ENCODE results near the gene RPL3. TPM values are rescaled to one million over a fixed set of nuclear protein-coding genes. Genes with fewer than 3 reads are reported as not detected.
A peak's percentile ranks its signal among the peaks of the same experiment; 100 is the strongest.
"Not testable (repeated sequence)": the region's sequence is repeated elsewhere in the genome, so short reads cannot be mapped to it uniquely, and the experiment has no call there.

RPL3 gene
- total and polyA plus RNA-seq, 7 donors: 266 to 1,471 (median 470) TPM

DNA sequence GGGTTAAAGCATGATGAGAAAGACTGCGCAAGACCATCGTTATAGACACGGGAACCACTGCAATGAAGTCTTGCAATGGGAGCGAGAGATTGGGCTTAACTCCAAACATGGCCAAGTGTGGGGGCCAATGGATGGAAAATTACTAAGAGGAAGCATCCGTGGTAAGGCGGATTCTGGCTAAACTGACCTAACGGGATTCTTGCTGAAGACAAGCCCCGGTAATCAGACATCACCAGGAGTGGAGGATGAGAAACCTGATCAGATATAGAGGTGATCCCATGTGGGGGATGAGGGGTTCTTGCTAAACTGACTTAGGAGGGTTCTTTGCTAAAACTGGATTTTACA, 24.6 kb upstream of the RPL3 start:
- Histone ChIP-seq H3K27ac (no peak overlapping the region), H3K4me3 (no peak overlapping the region), H3K9me3 (no peaks in the 10 kb centered on the region), H3K27me3 (ENCODE audit: insufficient read depth in 3 of 3, low read length in 2 of 3) (peaks cover 0 to 3% (median 0%) of the 10 kb centered on the region in 3 donors), H3K36me3 (ENCODE audit: insufficient read depth in 1 of 2, low read depth in 1 of 2) (no peaks in the 10 kb centered on the region), H3K4me1 (no peaks in the 10 kb centered on the region)
- TF ChIP-seq, protein P1, sequence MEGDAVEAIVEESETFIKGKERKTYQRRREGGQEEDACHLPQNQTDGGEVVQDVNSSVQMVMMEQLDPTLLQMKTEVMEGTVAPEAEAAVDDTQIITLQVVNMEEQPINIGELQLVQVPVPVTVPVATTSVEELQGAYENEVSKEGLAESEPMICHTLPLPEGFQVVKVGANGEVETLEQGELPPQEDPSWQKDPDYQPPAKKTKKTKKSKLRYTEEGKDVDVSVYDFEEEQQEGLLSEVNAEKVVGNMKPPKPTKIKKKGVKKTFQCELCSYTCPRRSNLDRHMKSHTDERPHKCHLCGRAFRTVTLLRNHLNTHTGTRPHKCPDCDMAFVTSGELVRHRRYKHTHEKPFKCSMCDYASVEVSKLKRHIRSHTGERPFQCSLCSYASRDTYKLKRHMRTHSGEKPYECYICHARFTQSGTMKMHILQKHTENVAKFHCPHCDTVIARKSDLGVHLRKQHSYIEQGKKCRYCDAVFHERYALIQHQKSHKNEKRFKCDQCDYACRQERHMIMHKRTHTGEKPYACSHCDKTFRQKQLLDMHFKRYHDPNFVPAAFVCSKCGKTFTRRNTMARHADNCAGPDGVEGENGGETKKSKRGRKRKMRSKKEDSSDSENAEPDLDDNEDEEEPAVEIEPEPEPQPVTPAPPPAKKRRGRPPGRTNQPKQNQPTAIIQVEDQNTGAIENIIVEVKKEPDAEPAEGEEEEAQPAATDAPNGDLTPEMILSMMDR (IDR thresholded peaks at IDR 0.05): no peak
- intact Hi-C loops (cut with DNase I): loop anchor here (5.0 to 10.0 kb wide), 2 partner anchors 171 to 183 kb away; no protein-coding TSS in a partner anchor
- WGBS, 3 donors: 71 to 74% (median 74%) methylated on average over 8 of the region's 8 CpGs
- ATAC-seq (no peak), DNase-seq (no peak)

DNA sequence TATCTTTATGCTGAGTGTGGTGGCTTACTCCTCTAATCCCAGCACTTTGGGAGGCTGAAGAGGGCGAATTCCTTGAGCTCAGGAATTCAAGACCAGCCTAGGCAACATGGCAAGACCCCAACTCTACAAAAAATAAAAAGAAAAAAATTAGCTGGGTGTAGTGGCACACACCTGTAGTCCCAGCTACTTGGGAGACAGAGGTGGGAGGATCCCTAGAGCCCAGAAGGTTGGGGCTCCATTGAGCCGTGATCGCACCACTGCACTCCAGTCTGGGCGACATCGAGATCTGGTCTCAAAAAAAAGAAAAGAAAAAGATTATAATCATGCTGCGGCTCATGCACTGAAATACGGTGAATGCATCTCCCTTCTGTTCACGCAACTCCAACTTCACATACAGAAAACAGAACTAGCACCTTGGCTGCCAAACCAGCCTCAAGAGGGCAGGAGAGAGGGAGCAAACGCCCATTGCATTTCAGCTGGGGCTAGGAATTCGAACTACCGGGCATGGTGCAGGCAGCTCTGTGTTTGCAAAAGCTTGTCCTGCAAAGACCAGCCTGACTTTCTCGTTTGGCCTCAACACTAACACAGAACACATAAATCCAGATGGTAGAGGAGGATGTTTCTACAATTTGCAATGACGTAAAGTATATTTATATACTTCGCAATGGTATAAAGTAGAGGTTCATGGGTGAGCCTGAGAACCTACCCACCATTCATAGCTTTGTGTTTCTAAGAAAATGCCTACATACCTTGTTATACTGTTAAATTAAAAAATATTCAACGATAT, 24.0 kb upstream of the RPL3 start:
- TF ChIP-seq, protein P1 (IDR thresholded peaks at IDR 0.05): peak; percentile 67
- no peaks in the 10 kb centered on the region for H3K9me3 ChIP-seq
- H3K27me3 ChIP-seq (ENCODE audit: insufficient read depth in 3 of 3, low read length in 2 of 3): peaks cover 0 to 3% (median 0%) of the 10 kb centered on the region in 3 donors
- no peaks in the 10 kb centered on the region for H3K36me3 ChIP-seq (ENCODE audit: insufficient read depth in 1 of 2, low read depth in 1 of 2)
- no peak overlapping the region for H3K27ac ChIP-seq
- 29 to 32% (median 32%) methylated on average over 15 of the region's 15 CpGs for WGBS, 3 donors
- intact Hi-C loops (cut with DNase I): loop anchor here (5.0 to 10.0 kb wide), 2 partner anchors 171 to 184 kb away; no protein-coding TSS in a partner anchor
- no peak overlapping the region for H3K4me3 ChIP-seq
- ATAC-seq (peak; percentile 68 to 90 (median 86)), DNase-seq (peak in 1 of 2 donors; percentile 70)
- H3K4me1 ChIP-seq: no peaks in the 10 kb centered on the region

DNA sequence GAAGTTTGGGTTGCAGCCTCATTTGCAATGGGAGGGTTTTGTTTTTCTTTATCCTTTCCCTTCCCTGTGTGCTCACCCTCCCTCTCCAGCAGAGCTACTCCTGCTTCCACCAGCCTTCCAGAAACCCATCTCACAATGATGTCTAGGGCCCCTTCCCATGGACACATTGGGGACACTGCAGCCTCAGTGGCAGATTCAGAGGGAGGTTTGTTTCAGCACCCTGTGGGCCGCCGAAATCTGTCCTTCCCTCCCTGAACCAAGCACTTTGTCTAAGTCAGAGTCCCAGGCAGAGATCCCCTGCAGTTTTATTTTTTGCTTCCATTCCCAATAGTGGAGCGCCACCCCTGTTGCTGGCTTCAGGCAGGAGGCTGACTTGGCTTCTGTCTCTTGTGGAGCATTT, 21.8 kb upstream of the RPL3 start:
- H3K27ac ChIP-seq: no peak overlapping the region
- H3K27me3 ChIP-seq (ENCODE audit: insufficient read depth in 3 of 3, low read length in 2 of 3): peaks cover 0 to 3% (median 0%) of the 10 kb centered on the region in 3 donors
- 70 to 82% (median 76%) methylated on average over 3 of the region's 3 CpGs for WGBS, 3 donors
- no peak overlapping the region for H3K4me3 ChIP-seq
- no peaks in the 10 kb centered on the region for H3K9me3 ChIP-seq
- ATAC-seq: no peak
- intact Hi-C loops (cut with DNase I): loop anchor here (5.0 to 10.0 kb wide), 2 partner anchors 174 to 186 kb away; no protein-coding TSS in a partner anchor
- no peaks in the 10 kb centered on the region for H3K4me1 ChIP-seq
- no peaks in the 10 kb centered on the region for H3K36me3 ChIP-seq (ENCODE audit: insufficient read depth in 1 of 2, low read depth in 1 of 2)
- TF ChIP-seq, protein P1 (IDR thresholded peaks at IDR 0.05): no peak
- no peak for DNase-seq

DNA sequence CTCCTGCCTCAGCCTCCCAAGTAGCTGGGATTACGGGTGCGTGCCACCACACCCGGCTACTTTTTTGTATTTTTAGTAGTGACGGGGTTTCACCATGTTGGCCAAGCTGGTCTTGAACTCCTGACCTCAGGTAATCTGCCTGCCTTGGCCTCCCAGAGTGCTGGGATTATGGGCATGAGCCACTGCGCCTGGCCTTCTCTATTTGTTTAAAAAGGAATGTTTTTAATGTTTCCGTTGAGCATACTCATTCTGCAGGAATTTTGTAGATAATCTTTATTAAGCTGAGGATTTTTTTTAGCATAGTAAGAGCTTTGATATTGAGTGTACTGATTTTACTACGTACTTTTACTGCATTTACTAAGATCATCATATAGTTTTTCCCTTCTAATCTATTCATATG, 20.4 kb upstream of the RPL3 start:
- DNase-seq; H3K27ac ChIP-seq; ATAC-seq; H3K4me3 ChIP-seq; H3K27me3 ChIP-seq (ENCODE audit: insufficient read depth in 3 of 3, low read length in 2 of 3); H3K4me1 ChIP-seq; H3K36me3 ChIP-seq (ENCODE audit: insufficient read depth in 1 of 2, low read depth in 1 of 2); H3K9me3 ChIP-seq: not testable (repeated sequence)
- 84 to 87% (median 86%) methylated on average over 7 of the region's 7 CpGs for WGBS, 3 donors
- intact Hi-C loops (cut with DNase I): loop anchor here (5.0 to 10.0 kb wide), 2 partner anchors 175 to 188 kb away; no protein-coding TSS in a partner anchor

DNA sequence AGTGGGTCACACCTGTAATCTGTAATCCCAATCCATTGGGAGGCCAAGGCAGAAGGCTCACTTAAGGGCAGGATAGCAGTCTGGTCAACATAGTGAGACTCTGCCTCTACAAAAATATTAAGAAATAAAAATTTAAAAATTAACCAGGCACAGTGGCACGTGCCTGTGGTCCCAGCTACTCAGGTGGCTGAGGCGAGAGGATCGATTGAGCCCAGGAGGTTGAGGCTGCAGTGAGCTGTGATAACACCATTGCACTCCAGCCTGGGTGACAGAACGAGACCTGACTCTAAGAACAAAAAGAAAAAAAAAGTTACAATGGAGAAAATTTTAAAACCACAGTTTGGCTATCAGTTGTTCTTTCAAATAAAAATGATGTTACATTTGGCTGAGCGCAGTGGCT, 17.0 kb upstream of the RPL3 start:
- intact Hi-C loops (cut with DNase I): no loop called here
- H3K4me3 ChIP-seq: no peak overlapping the region
- H3K9me3 ChIP-seq: no peaks in the 10 kb centered on the region
- H3K36me3 ChIP-seq (ENCODE audit: insufficient read depth in 1 of 2, low read depth in 1 of 2): no peaks in the 10 kb centered on the region
- peaks cover 0 to 3% (median 0%) of the 10 kb centered on the region in 3 donors for H3K27me3 ChIP-seq (ENCODE audit: insufficient read depth in 3 of 3, low read length in 2 of 3)
- TF ChIP-seq, protein P1 (IDR thresholded peaks at IDR 0.05): no peak
- ATAC-seq (no peak), DNase-seq (no peak)
- H3K4me1 ChIP-seq: no peaks in the 10 kb centered on the region
- H3K27ac ChIP-seq: no peak overlapping the region
- WGBS, 3 donors: 84 to 91% (median 87%) methylated on average over 5 of the region's 5 CpGs

Data from psoas muscle (tissue), 8 donors.